Urothelium cell line (cell line): Measurements from ENCODE around the gene SSNA1.

Experiments used
- DNase-seq: peaks from one replicate; pipeline ENCODE4 v3.0.0; 2011; ENCODE audit warnings: low spot score, mixed read lengths
- FAIRE-seq: peaks from 2 replicates; lab custom pipeline; 2011; peaks lifted over from hg19 to GRCh38; lab: Jason Lieb, UNC

Gene SSNA1

GRCh38 chr9:137150617-137151457 is 37.6 kb upstream of the SSNA1 start:
- DNase-seq (peak; percentile 64), FAIRE-seq (no peak)

DNA sequence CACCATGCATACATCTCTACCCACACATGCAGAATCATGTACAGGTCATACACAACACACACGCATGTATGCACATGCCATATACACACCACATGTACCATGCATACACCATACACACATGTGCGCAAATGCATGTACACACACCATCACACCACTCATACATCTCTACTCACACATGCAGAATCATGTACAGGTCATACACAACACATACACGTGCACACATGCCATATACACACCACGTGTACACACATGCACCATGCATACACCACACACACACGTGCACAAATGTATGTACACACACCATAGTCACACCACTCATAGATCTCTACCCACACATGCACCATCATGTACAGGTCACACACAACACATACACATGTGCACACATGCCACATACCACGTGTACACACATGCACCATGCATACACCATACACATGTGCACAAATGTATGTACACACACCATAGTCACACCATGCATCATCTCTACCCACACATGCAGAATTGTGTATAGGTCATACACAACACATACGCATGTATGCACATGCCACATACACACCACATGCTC is 35.6 kb upstream of the SSNA1 start:
- peak; percentile 96 for FAIRE-seq

GRCh38 chr9:137156567-137157375 is 31.7 kb upstream of the SSNA1 start:
- DNase-seq (no peak), FAIRE-seq (no peak)

More for the DNA sequence above, 35.6 kb upstream of the SSNA1 start:
- no peak for DNase-seq

- DNase-seq = no peak
- peak; percentile 76 for FAIRE-seq
These were observed 30.7 kb upstream of the SSNA1 start for GRCh38 chr9:137157618-137158415.

GRCh38 chr9:137158625-137159024 is 29.9 kb upstream of the SSNA1 start:
- FAIRE-seq = no peak
- DNase-seq = no peak

- FAIRE-seq = no peak
- DNase-seq = no peak
These were observed 29.1 kb upstream of the SSNA1 start for GRCh38 chr9:137159105-137160053.

GRCh38 chr9:137160054-137160425 is 28.4 kb upstream of the SSNA1 start:
- DNase-seq = no peak
- no peak for FAIRE-seq

DNA sequence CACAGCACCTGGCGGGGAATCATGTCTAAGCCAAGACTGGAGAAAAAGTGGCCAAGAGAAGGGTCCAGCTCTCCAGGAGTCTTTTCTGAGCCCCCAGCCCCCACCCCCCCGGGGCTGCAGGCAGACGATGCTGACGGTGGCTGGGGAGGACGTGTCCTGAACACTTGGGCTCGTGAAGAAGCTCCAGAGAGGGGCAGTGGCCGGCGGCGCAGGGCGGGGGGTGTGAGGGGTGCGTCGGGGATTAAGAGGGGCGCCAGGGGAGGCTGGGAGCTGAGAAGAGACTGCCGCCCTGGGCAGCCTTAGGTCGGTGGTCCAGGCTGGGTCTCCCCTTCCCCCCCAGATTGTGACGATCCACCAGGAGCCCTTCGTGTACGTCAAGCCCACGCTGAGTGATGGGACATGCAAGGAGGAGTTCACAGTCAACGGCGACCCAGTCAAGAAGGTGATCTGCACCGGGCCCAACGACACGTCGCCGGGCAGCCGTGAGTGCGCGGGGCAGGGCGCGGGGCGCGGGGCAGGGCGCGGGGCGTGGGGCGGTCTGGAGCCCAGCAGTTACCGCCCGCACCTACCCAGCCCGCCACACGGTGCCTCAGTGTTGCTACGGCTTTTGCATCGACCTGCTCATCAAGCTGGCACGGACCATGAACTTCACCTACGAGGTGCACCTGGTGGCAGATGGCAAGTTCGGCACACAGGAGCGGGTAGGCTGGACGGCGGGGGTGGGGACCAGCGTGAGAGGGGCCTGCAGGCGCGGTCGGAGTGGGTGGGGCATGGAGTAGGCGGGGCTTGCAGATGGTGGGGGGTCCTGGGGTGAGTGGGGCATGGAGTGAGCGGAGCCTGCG is 27.5 kb upstream of the SSNA1 start:
- no peak for DNase-seq
- FAIRE-seq = no peak

DNA sequence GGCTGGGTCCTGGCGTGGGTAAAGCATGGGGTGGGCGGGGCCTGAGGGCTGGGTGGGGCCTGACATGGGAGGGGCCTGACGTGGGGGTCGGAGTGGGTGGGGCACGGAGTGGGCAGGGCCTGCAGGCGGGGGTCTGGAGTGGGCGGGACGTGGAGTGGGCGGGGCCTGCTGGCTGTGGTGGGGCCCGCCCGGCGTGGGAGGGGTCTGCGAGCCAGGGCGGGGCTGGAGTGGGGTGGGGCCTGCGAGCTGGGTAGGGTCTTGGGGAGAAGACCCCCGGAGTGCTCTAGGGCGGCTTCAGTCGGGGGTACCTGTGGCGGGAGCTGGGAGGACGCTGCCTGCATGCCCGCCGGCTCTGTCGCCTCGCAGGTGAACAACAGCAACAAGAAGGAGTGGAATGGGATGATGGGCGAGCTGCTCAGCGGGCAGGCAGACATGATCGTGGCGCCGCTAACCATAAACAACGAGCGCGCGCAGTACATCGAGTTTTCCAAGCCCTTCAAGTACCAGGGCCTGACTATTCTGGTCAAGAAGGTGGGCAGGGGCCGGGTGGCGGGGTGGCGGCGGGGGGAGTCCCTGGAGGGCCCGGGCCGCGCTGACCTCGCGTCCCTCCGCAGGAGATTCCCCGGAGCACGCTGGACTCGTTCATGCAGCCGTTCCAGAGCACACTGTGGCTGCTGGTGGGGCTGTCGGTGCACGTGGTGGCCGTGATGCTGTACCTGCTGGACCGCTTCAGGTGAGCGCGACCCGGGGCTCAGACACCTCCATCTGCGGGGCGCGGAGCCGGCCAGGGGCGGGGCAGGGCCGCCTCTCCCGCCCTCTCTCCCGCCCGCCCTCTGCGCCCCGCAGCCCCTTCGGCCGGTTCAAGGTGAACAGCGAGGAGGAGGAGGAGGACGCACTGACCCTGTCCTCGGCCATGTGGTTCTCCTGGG is 26.7 kb upstream of the SSNA1 start:
- FAIRE-seq = no peak
- DNase-seq = no peak

DNA sequence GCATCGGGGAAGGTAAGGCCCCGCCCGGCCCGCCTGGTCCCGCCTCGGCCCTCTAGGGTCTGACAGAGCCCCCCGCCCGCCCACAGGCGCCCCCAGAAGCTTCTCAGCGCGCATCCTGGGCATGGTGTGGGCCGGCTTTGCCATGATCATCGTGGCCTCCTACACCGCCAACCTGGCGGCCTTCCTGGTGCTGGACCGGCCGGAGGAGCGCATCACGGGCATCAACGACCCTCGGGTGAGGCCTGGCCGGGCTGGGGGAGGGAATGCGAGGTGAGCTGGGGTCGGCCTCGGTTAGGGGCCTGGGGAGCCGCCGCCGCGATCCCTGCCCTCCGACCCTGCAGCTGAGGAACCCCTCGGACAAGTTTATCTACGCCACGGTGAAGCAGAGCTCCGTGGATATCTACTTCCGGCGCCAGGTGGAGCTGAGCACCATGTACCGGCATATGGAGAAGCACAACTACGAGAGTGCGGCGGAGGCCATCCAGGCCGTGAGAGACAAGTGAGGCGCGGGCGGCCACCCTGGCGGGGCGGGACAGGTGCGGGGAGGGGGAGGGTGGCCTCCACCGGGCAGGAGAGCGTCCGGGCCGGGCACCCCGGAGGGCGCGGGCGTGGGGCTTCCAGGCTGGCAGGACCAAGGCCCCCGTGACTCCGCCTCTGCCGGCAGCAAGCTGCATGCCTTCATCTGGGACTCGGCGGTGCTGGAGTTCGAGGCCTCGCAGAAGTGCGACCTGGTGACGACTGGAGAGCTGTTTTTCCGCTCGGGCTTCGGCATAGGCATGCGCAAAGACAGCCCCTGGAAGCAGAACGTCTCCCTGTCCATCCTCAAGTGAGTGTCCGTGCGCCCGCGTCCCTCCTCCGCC is 25.7 kb upstream of the SSNA1 start:
- DNase-seq (no peak), FAIRE-seq (no peak)

DNA sequence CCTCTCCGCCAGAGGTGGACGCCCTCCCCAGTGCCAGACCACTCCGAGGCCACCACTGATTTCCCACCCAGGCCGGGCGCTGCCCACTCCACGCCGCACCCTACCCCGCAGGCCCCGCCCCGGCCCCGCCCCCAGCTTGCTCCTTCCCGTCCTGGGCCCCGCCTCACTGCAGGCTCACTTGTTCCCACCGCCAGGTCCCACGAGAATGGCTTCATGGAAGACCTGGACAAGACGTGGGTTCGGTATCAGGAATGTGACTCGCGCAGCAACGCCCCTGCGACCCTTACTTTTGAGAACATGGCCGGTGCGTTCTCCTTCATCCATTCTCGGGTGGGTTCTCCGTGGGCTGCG is 25.1 kb upstream of the SSNA1 start:
- no peak for FAIRE-seq
- DNase-seq = no peak

GRCh38 chr9:137163805-137164204 is 24.7 kb upstream of the SSNA1 start:
- no peak for DNase-seq
- no peak for FAIRE-seq

DNA sequence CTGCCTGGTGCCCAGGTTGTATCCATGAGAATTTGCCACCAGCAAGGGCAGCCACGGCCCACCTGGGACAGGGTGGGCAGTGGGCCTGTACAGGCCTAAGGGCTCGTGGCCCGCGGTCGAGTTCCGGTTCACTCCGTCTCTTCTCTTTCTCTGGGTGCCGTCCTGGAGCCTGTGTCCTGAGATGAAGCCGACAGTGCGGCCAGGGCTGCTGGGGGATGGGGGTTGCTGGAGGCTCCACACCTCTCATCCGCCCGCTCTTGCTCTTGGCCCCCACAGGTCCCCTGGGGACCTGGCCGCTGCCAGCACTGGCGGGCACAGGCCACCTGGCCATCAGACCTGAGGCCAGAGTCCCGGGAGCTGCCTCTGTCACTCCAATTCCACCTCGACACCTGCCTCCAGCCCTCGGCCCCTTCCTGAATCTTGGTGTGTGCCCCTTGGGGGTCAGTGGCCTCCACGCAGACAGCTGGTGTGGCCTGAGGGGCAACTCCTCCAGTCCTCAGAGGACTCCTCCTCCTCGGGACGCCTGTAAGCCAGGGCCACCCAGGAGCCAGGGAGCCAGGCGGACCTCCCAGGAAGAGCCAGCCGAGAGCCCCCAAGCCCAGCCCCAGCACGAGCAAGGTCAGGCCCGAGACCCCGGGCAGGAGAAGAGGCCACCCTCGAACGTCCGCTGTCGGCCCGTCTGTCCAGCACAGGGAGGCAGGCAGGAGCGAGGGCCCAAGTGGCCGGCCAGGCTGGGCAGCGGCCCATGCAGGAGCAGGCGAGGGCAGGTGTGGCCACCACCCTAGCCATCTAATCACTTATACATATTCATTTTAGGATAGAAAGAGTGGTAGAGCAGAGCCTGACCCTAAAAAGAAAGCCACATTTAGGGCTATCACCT is 23.9 kb upstream of the SSNA1 start:
- FAIRE-seq (no peak), DNase-seq (no peak)

- FAIRE-seq (no peak), DNase-seq (no peak)
These were observed 23.1 kb upstream of the SSNA1 start for GRCh38 chr9:137165250-137165836.

DNA sequence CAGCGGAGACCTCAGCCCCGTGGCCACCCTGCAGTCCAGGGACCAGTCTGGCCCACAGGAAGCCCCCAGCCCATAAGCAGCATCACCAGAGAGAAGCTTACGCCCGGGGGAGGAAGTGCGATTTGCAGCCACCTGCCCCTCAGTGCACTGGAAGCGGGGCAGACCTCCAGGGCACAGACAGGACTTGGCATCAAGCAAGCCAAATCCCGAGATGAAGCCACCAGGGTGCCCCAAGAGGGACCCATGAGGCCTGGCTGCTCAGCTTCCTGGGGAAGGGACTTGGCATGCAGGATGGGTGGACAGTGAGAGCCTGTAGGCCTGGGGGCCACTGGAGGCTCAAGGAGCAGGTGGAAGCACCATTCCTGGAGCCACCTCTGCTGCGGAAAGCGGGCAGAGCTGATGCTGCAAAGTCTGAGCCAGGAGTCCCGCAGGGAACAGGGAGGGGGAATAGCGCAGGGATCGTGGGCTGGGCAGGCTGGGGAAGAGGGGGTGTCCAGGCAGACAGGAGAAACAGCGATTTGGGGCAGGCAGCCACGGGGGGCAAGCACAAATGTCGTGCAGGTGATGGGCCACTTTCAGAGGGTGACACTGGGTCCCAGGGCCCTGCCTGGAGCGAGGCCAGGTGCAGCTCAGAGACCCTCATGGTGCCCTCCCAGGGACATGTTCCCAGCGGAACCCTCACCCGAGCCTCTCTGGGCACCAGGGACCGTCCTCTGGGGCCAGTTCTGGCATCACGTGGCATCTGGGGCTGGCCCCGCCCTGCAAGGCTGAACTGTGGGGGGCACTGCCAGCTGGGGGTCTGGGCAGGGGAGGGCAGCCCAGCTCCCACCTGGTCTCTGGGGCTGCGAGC is 21.9 kb upstream of the SSNA1 start:
- no peak for FAIRE-seq
- no peak for DNase-seq
